Fibroblast of gingiva (primary cell): ENCODE data around the gene CSNK1A1.
A peak's percentile ranks its signal among the peaks of the same experiment; 100 is the strongest.
"Not testable (repeated sequence)": the region's sequence is repeated elsewhere in the genome, so short reads cannot be mapped to it uniquely, and the experiment has no call there.

Experiments used
- DNase-seq: peaks from one replicate; pipeline ENCODE4 v3.0.0-alpha.2; 2011; ENCODE audit warnings: low read depth

CSNK1A1 gene

DNA sequence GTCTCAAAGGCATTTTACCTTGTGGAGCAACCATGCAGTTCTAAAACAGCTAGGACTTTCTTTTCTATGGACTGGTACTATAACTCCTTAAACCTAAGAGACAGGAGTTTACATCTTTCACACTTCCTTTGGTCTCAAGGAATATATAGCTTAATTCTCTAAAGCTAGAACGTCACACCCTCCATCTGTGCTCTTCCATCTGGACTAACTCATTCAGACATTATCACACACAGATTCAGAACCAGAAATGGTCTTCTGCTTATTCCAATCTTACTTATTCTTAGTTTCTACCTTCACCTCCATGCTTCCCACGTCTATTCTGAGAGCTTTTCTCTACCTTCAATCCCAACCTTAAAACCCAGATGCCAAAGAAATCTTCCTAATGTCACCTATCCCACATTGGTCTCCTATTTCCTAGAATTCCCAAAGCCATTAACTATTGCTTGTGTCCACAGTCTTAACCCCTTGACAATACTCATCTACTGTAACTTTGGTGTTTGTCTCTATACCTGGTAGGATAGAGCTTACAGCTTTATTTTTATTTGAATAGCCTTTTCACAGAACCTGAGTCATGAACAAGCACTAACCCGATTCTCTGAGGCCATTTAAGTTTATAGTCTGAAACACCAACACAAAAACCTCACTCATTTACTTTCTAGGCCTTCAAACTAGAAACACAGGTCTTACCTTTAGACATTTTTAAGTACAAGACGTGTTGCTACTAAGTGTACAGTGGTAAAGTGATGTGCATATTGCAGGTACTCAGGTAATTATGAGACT, 22.8 kb downstream of the CSNK1A1 start:
- no peak for DNase-seq

DNA sequence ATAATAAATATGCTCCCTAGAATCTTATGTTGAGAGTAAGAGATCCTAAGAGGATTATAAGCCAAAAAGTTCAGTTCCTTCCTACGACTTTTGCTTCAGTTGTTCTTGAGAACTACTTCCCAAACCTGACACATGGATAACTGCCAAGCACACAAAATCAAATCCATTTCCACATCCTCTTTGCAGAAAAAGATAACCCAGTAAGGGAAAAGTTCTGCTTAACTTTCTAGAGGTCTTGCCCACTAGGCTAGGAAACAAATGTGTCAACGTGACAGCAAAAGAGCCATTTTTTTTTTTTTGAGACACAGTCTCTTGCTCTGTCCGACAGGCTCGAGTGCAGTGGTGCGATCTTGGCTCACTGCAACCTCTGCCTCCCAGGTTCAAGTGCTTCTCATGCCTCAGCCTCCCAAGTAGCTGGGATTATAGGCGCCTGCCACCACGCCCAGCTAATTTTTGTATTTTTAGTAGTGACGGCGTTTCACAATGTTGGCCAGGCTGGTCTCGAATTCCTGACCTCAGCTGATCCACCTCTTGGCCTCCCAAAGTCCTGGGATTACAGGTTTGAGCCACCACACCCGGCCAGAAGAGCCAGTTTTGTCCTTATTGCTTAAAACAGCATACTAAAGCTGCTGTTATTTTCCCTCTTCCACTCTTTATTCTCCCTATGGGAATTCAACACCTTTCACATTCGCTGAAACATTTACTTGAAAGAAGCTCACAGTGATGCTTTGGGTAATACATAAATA, 24.2 kb downstream of the CSNK1A1 start:
- DNase-seq = no peak

DNA sequence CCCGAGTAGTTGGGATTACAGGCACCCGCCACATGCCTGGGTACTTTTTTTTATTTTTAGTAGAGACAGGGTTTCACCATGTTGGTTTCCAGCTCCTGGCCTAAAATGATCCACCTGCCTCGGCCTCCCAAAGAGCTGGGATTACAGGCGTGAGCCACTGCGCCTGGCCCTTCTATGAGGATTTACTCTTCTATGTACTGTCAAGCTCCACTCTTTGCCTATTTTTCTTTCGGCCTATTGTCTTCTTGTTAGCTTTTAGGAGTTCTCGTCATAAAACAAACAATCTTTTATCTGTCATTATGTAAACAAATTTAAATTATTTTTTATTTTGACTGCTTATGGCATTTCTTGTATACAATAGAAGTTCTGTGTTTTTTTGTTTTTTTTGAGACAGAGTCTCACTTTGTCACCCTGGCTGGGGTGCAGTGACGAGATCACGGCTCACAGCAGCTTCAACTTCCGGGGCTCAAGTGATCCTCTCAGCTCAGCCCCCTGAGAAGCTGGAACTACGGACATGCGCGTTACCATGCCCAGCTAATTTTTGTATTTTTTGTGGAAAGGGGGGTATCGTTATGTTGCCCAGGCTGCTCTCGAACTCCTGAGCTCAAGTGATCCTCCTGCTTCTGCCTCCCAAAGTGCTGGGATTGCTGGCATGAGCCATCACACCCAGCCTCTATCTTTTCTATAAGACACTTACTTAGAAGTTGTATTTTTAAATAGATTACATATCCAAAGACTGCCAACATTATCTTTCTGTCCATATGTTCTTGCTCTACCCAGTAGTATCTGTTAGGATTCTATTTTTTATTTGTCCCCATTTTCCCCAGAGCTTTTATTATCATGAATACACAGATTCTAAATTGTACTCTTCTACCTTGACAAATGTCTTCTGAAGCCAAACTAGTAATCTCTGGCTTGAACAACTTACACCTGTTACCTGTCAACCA, 29.2 kb downstream of the CSNK1A1 start:
- DNase-seq = no peak

DNA sequence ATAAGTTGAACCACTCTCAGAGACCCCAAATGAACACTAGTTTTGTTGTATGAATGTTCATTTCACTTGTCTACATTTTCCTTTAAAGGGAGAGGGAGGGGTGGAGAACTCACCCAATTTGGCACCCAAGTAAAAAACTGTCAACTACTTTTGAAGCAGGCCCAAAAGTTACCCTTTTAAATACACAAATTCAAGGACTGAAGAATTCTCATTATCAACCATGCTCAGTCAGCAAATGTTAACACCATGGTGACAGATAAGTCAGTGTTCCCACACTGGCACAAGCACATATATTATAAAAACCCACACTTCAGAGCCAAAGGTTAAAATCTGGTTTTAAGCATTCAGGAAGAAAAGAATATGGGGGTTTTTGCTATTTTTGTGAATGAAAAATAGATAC, 31.6 kb downstream of the CSNK1A1 start:
- no peak for DNase-seq

DNA sequence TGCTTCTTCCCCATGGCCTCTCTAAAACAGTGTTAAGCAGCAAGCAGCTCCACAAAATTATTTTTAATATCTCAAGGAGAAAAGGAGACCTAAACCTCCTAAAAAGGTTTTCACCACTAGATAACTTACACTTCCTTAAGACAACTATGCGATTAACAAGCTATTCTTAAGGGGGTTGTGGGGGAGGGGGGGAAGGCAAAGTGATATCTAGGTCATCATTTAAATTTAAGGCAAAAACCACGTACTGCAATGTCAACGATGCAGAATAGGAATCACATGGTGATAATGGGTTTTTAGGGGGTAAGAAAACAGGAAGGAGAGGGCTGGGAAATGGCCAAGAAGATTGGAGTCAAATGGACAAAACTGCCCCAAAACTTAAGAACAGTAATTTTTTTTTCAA, 32.6 kb downstream of the CSNK1A1 start:
- no peak for DNase-seq

DNA sequence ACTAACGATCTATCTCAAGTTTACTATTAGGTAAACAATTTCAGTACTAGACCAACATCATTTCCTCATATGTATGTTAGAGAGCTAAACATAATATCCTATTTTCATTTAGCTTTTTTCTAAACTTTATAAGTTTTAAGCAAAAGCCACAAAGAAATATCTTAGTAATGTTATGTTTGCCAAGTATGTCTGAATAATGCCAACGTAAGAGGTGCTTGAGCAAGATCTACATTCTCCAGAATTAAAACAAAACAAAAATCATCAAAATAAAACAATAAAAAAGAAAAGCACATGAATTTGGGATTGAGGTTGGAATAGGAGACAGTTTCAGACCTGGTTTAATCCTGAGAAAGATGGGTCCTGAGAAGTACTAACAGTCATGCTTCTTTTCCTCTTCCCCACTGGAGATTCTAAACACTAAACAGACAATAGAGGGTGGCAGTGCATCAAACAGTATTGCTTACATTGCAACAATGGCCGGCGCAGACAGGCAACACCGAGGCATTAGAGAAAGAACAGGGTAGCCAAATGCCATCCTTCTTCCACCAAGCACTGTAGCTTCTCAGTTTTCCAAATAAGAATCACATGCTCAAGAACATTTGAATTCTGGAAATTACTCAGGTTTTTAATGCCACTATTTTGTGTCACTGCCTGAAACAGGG, 33.6 kb downstream of the CSNK1A1 start:
- peak; percentile 67 for DNase-seq

DNA sequence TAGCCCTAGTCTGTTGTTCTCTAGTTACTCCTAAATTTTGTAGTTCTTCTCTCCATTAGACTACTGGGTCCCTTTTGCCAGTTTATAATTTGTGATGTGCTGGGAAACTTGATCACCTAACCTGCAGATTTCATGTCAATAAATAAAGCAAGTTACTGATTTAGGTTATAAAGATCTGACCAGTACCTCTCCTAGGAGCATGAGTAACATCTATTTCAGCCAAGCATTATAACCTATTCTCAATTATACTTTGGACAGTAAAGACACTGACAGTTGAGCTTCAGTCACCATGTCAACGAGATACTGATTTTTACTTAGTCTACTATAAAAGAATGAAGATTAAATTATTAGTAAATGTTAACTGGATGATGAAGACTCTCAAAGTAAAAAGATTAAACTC, 36.7 kb downstream of the CSNK1A1 start:
- DNase-seq = no peak

DNA sequence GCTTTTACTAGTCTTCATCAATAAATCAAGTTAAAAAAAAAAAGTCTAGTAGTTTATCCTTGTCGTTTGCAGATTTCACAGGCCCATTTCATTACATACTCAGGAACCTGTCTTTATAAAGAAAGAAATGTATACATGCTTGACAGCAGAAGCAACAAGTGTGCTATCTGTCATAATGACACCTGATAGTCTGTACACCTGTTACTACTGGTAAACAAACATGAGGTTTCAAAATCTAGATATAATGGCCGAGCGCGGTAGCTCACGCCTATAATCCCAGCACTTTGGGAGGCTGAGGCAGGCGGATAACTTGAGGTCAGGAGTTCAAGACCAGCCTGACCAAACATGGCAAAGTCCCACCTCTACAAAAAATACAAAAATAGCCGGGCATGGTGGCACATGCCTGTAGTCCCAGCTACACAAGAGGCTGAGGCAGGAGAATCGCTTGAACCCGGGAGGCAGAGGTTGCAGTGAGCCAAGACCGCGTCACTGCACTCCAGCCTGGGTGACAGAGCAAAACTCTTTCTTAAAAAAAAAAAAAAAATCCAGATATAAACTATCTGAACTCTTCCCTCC, 37.8 kb downstream of the CSNK1A1 start:
- DNase-seq = not testable (repeated sequence)

DNA sequence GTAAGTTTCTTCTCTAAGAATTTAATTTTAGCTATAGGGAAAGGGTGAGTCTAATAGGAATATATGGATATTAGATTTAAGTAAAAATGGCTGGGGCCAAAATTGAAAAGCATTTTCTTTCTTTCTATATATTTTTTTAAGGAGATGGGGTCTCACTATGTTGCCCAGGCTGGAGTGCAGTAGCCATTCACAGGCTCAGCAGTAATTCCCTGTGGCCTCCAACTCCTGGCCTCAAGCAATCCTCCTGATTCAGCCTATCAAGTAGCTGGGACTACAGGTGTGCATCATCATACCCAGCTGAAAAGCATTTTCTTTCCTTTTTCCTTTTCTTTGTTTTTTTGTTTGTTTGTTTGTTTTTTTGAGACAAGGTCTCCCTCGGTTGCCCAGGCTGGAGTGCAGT, 41.1 kb downstream of the CSNK1A1 start:
- DNase-seq = no peak

DNA sequence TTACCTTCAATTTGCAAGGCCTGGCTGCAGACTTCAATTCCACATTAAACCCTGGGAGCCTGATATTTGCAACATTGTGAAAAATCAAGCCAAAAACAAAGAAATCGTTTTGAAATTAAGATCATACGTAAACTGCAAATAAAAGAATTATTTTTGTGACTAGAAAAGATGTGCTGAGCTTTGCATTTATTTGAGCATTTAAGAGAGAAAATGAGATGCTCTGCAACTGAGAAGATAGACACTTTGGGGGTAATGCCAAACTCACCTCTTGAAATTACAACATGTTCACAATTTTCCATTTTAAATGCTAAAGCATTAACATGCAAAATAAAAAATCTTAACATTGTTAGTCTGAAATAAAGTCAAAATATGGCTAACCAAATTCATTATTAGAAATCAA, 46.6 kb downstream of the CSNK1A1 start:
- DNase-seq = no peak

DNA sequence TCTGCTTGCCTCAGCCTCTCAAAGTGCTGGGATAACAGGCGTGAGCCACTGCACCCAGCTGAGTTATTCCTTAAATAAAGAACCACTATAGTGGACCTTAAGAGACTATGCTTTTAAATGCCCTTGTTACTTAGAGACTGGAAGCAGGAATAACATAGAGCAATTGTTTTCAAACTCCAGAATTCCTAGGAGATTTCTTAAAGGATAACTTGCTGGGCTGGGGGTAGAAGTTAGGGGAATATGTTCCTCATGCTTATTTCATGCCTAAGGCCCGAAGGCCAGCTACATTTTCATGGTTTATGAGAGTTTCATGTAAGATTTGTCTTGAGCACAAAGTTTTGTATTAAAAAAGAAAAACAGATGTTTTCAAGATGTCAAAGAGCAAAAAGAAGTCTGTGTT, 48.2 kb downstream of the CSNK1A1 start:
- DNase-seq = no peak

DNA sequence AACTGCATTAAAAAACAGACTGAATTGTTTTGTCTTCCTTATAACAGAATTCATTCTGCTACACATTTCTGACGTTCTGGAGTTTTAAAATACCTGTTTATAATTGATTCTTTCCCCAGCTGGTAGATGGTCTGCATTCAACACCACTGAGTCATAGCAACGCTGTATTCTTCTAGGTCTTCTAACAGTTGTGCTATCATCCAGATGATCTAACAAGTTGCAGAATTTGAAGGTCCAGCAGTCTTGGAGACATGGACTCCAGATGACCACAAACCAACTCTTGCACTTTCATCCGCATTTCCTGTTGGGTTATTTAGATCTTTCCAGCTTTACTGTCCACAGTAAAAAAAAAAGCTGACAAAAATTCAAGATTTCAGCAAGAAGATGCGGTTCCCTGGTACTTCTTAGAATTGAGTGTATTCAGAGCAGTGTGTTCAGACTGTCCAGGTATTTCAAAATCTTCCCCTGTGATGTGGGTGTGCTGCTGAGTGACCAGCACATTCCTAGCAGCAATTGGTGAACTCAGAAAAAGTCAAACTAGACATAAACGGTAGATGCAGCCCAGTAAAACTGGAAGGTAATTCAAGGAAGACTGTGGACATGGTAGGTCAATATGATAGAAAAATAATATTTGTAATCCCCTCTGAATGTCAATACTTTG, 50.2 kb downstream of the CSNK1A1 start:
- DNase-seq = no peak

DNA sequence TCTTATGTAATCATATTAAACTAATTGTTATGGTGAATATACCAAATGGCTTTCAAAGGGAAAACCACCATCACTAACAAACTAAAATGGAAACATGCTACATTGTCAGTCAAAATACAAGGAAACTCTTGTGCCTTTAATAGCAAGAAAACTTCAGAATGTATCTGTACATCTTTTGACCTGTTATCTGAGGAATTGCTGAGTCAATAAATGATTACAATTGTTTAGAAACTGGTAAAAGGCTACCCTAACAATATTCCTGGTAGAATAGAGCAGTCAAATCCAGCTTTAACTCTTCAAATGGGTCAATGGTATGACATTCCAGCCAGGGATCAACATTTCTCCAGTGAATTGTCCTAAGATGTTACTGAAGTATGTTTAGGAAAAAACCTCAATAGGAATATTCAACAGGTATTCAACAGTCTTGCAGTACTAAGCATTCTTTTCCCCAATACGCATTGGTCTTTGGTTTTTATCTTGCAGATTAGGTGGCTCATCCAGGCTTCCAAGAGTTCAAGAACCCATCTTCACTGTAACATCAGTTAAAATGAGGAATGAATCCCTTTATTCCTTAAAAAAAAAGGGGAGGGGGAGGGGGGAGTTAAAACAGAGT, 52.4 kb downstream of the CSNK1A1 start:
- no peak for DNase-seq

DNA sequence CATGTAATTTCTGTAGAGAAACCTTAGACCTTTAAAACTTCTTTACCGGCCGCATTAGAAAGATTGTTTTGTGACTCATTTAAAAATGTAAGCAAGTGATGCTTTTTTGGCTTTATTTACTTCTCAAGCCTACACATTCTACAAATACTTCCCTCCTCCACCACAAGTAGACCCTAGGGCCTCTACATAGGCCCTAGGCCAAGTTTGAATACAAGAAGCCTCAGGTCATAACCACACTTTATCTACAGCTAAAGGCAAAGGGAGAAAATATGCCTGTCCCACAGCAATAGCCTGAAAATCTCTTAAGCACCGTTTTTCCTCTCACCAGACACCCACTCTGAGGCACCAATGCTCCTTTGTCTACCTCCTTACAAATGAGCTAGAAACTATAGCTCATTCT, 53.9 kb downstream of the CSNK1A1 start:
- DNase-seq = peak; percentile 87

DNA sequence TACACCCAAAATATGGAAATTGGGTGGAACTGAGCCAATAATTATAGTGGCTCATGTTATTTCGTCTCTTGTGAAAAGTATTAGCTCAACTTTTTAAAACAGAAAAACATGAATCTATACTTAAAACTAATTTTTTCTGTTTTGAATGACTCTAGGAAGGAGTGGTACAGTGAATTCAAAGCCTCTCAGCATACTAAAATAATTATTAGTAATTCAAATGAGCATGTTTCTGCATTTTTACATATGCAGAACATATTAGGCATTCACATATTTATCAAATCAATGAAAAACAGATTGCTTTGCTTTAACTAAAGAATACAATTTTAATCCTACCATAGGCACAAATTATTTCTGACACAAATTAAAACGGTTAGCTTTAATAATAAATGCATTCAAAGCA, 54.3 kb downstream of the CSNK1A1 start:
- no peak for DNase-seq

DNA sequence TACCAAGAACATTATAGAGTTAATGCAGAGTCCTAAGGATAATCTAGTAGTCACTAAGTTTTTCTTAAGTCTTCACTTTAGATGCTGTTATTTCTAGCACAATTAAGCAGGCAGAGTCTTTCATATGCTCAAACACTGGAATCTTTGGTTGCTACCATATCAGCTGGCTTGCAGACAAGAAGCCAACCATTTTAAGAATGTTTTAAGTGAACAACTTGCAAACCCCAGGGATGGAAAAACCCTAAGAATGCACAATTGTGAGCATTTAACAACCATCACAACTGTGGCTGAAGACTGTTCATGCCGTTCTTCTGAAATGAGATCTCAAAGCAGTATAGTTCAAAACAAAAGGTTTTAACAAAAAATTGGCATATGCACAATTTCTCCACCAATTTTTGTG, 55.1 kb downstream of the CSNK1A1 start:
- DNase-seq = no peak

DNA sequence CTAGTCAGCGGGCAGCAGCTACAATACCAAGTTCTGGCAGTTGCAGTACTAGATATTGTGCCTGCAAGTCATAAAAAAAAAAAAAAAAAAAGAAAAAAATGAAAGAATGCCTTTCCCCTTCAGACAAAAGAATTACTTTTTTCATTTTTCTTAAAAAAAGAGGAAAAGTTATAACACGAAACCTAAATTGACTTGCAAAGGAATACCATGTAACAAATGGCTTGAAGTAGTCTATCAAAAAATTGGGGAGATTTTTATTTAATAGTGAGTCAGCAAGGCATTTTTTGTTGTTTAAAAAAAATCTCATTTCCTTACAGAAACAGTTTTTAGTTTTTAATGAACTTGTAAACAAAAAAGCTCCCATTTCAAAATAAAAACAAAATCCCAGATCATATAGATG, 55.6 kb downstream of the CSNK1A1 start:
- DNase-seq = no peak

DNA sequence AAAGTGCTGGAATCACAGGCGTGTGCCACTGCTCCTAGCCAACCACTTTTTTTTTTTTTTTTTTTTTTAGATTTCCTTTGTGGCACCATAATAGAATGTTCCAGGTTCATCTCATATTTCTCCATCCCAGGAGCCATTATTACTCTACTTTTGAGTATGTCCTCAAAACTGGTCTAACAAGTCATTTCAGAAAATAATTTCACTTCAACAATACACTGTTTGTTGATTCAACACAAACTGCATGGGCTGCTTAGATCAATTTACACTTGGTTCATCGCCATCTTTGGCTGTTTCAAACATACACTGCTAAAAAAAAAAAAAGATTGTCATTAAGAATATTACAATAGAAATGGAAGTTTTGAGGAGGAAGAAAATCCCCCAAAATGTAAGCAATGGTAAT, 57.9 kb downstream of the CSNK1A1 start:
- no peak for DNase-seq

DNA sequence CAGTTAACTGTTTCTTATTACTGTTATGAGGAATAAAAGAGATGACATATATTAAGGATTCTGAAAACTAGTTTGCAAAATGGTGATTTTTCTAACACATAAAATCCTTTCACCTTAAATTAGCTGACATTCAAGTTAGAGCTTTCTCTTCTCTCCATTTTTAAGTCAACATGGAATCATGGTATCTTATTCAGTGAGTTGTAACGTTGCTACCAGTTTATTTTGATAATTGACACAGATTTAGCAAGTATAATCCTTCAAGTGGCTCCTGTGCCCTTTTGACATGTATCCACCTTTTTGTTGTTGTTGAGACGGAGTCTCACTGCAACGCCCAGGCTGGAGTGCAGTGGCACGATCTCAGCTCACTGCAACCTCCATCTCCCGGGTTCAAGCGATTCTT, 58.5 kb downstream of the CSNK1A1 start:
- no peak for DNase-seq

DNA sequence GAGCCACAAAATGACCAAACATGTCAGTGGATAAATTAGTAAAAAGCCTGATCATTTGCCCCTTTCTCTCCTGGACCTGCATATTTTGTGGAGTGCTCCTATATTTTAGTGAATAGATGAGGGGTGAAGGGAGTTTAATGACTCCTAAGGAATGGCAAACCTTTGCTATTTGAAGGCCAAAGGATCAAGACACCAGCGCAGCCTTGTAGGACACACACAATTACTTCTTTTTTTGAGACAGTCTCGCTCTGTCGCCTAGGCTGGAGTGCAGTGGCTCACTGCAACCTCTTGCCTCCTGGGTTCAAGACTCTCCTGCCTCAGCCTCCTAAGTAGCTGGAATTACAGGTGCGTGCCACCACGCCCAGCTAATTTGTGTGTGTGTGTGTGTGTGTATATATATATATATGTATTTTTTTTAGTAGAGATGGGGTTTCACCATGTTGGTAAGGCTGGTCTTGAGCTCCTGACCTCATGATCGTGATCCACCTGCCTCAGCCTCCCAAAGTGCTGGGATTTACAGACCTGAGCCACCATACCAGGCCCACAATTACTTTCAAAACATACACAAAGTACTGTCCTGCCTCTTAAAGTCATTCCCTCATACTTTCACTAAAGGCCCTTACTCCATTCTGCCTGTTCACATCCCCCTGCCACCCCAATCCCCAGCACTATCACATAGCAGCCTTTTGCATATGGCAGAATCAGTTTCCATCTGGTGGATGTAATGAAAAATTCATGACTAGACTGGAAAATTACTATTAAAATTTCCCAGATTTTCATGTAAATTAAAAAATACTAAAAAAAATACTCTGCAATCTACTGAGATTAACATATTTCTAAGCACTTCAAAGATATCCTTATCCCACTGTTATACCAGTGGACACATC, 60.4 kb downstream of the CSNK1A1 start:
- DNase-seq = no peak
